K562 (cell line): ENCODE measurements around the gene NRXN3. TPM values are rescaled to one million over a fixed set of nuclear protein-coding genes. Genes with fewer than 3 reads are reported as not detected.

Experiments used
- ATAC-seq: fragments of 200-7000 bp; cut with Tn5 transposase; 3 replicates; pipeline ENCODE4 v1.9.1; 2020; ENCODE audit warnings: moderate library complexity
- BruUV-seq: library from RNA; stranded (reverse); fragments of 400-500 nt; replicated peaks from 2 replicates; lab custom pipeline; 2021; lab: Mats Ljungman, UMichigan
- CTCF ChIA-PET: fragments of 300-600 bp; formaldehyde crosslinking; extraction: SDS; loops from one replicate; lab custom pipeline; 2021; ENCODE audit warnings: low intra/inter-chr PET ratio; lab: Yijun Ruan, JAX
- POLR2A ChIA-PET: fragments of 300-600, 350-650 bp; sonication (Branson Sonifier 250); formaldehyde crosslinking; extraction: SDS; loops from one replicate; lab custom pipeline; 2021; ENCODE audit warnings: antibody characterized with exemption, inconsistent platforms; lab: Yijun Ruan, JAX
- DNase-seq, 4 experiments: peaks; one replicate each; pipeline versions ENCODE4 v3.0.0 to v3.0.0-alpha.2; 2011 to 2018; ENCODE audit warnings: low spot score in 3 of 4, mixed read lengths in 3 of 4; ENCODE audit errors: extremely low read depth in 1 of 4
- FAIRE-seq: peaks from 2 replicates; lab custom pipeline; 2011; peaks lifted over from hg19 to GRCh38; lab: Jason Lieb, UNC
- H2AFZ ChIP-seq: 2 replicates; pipeline ENCODE4 v1.6.0; 2011; ENCODE audit warnings: low read depth, low read length, control low read depth, inconsistent platforms
- H3K27ac ChIP-seq: fragments of 200-600 bp; 3 replicates; pipeline ENCODE4 v1.8.0; 2011; ENCODE audit warnings: low read depth, mild to moderate bottlenecking, control low read depth, inconsistent platforms, low read length, moderate library complexity, mixed read lengths; ENCODE audit errors: extremely low read depth
- H3K27me3 ChIP-seq, 2 experiments: fragments of 300-600 bp in 1 of 2; 2 replicates in 1 of 2; 3 replicates in 1 of 2; pipeline versions ENCODE4 v1.6.0 to v1.8.0; 2011; ENCODE audit warnings: inconsistent platforms in 2 of 2, low read length in 2 of 2, mild to moderate bottlenecking in 1 of 2, mixed read lengths in 1 of 2, moderate library complexity in 1 of 2; ENCODE audit not compliant: control insufficient read depth in 2 of 2, insufficient read depth in 2 of 2
- H3K36me3 ChIP-seq: fragments of 300-600 bp; 3 replicates; pipeline ENCODE4 v1.8.0; 2011; ENCODE audit warnings: mild to moderate bottlenecking, low read length, inconsistent platforms; ENCODE audit not compliant: control insufficient read depth, insufficient read depth
- H3K4me1 ChIP-seq, 2 experiments: fragments of 200-600 bp in 1 of 2; replicated peaks in 1 of 2; 2 replicates in 1 of 2; 3 replicates in 1 of 2; pipeline versions ENCODE4 v1.5.1 to v1.8.0; 2011; ENCODE audit warnings: inconsistent platforms in 2 of 2, low read length in 2 of 2, mild to moderate bottlenecking in 1 of 2, mixed read lengths in 1 of 2, moderate library complexity in 1 of 2; ENCODE audit not compliant: control insufficient read depth in 2 of 2, insufficient read depth in 2 of 2
- H3K4me2 ChIP-seq: 2 replicates; pipeline ENCODE4 v1.6.1; 2011; ENCODE audit warnings: low read length, control low read depth, inconsistent platforms, mixed read lengths; ENCODE audit not compliant: insufficient read depth
- H3K4me3 ChIP-seq: fragments of 200-600 bp; sonication (generic), shearing (Covaris generic); 2 replicates; pipeline ENCODE4 v1.5.1; 2016; ENCODE audit warnings: control low read depth, inconsistent platforms
- H3K79me2 ChIP-seq: fragments of 200-600 bp; 3 replicates; pipeline ENCODE4 v1.8.0; 2011; ENCODE audit warnings: low read length, inconsistent platforms; ENCODE audit not compliant: control insufficient read depth, insufficient read depth
- H3K9ac ChIP-seq, 2 experiments: 2 replicates each; pipeline versions ENCODE4 v1.6.0 to v1.6.1; 2011; ENCODE audit warnings: low read depth in 2 of 2, low read length in 2 of 2, control low read depth in 1 of 2, inconsistent platforms in 1 of 2, mild to moderate bottlenecking in 1 of 2, mixed read lengths in 1 of 2; ENCODE audit not compliant: insufficient read depth in 1 of 2
- H3K9me1 ChIP-seq: one replicate; pipeline ENCODE4 v1.6.0; 2011; ENCODE audit warnings: inconsistent platforms, mild to moderate bottlenecking, low read length, moderate library complexity; ENCODE audit not compliant: control insufficient read depth, insufficient read depth
- H3K9me3 ChIP-seq: replicated peaks from 2 replicates; pipeline ENCODE4 v1.5.1; 2011; ENCODE audit warnings: low read depth, low read length, inconsistent platforms; ENCODE audit not compliant: control insufficient read depth, insufficient read depth
- H4K20me1 ChIP-seq: replicated peaks from 2 replicates; pipeline ENCODE4 v1.6.1; 2011; ENCODE audit warnings: low read length, inconsistent platforms, mixed read lengths; ENCODE audit not compliant: control insufficient read depth, insufficient read depth
- COPS2 ChIP-seq: fragments of 450-650 bp; conservative IDR thresholded peaks from 2 replicates; pipeline ENCODE4 v1.6.1; 2016; ENCODE audit warnings: mild to moderate bottlenecking, moderate library complexity
- KLF13 ChIP-seq: fragments of 450-650 bp; IDR thresholded peaks from 2 replicates; pipeline ENCODE4 v1.6.1; 2016; ENCODE audit warnings: missing genetic modification characterization, low read depth, mild to moderate bottlenecking, missing compliant biosample characterization, moderate library complexity, borderline replicate concordance
- NCOR1 ChIP-seq: fragments of 450-650 bp; IDR thresholded peaks from 2 replicates; pipeline ENCODE4 v1.6.1; 2016; ENCODE audit warnings: mild to moderate bottlenecking, moderate library complexity
- SMARCC2 ChIP-seq: fragments of 450-650 bp; IDR thresholded peaks from 2 replicates; pipeline ENCODE4 v1.6.1; 2017; ENCODE audit warnings: antibody characterized with exemption, moderate library complexity, mild to moderate bottlenecking, low read depth
- TAF15 ChIP-seq: fragments of 200-400 bp; formaldehyde crosslinking; IDR thresholded peaks from 2 replicates; pipeline ENCODE4 v1.6.1; 2017; ENCODE audit warnings: mild to moderate bottlenecking, low read depth, low read length, moderate library complexity
- WGBS: fragments of 100-300 bp; shearing (Covaris generic); methylation state at CpG from one replicate; pipeline ENCODE4 v1.1.6; 2016; ENCODE audit warnings: low coverage, mixed read lengths; ENCODE audit not compliant: insufficient coverage; ENCODE audit errors: missing lambda C conversion rate; 5-methylcytosine and 5-hydroxymethylcytosine counted together
- in situ Hi-C: fragments of 300-500 bp; cut with MboI; formaldehyde crosslinking; loops from 4 replicates; pipeline ENCODE4 v1.15.0; 2018; ENCODE audit warnings: inconsistent platforms, mixed read lengths
- intact Hi-C: fragments of 100-400 bp; cut with micrococcal nuclease; formaldehyde crosslinking; loops from 2 replicates; pipeline ENCODE4 v1.14.2; 2022
- polyA plus RNA-seq, 8 experiments: library from polyadenylated mRNA; depleted of rRNA in 4 of 8; stranded (reverse) in 5 of 8; unstranded in 3 of 8; fragments of >200 nt; fragmentation: Nextera tagmentation in 2 of 8; fragmentation: Illumina TruSeq in 1 of 8; extraction: Ambion mirVana in 2 of 8; extraction: Trizol in 1 of 8; gene quantifications; 2 replicates each; pipeline versions ENCODE4 v1.2.1 to v1.2.3, GENCODE V29; 2011 to 2014; ENCODE audit warnings: inconsistent platforms in 1 of 8, missing spikeins in 1 of 8
- total RNA-seq, 7 experiments: library from RNA; depleted of rRNA in 6 of 7; stranded (reverse); fragments of >200 nt in 6 of 7; fragmentation: Illumina TruSeq in 2 of 7; extraction: Trizol in 2 of 7; gene quantifications; 2 replicates each; pipeline versions ENCODE4 v1.2.1 to v1.2.3, GENCODE V29; 2011 to 2021; ENCODE audit warnings: low replicate concordance in 1 of 7
- TF ChIP-seq, protein P1 (sequence below): fragments of 250-450 bp; sonication (Bioruptor Pico); IDR thresholded peaks from 2 replicates; pipeline ENCODE4 v1.4.0; 2020; ENCODE audit warnings: mild to moderate bottlenecking, moderate library complexity

Gene NRXN3
- total and polyA plus RNA-seq, 9 of the 15 experiments (the other 6 are each of a cell fraction or from before 2014, with no cell fraction given), result 0.09 TPM; not detected in 8

DNA sequence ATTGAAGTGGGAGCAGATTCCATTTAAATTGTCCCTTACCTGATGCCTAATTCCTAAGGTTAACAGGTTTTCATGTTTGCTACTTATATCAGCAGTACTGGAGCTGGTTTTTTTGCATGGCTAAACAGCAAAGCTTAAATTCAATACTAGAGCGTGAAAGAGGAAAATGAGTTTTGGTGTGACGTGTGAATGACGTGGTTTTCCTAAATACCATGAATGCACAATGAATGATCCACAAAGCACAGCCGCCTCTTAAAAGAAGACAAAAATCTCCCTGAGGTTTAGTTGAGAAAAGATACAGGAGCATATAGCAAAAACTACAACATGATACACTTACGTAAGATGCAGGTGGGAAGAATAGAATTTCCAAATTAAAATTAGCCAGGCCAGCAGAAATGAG lies 1310.0 kb downstream of the NRXN3 start (continued):
- TF ChIP-seq, protein P1, sequence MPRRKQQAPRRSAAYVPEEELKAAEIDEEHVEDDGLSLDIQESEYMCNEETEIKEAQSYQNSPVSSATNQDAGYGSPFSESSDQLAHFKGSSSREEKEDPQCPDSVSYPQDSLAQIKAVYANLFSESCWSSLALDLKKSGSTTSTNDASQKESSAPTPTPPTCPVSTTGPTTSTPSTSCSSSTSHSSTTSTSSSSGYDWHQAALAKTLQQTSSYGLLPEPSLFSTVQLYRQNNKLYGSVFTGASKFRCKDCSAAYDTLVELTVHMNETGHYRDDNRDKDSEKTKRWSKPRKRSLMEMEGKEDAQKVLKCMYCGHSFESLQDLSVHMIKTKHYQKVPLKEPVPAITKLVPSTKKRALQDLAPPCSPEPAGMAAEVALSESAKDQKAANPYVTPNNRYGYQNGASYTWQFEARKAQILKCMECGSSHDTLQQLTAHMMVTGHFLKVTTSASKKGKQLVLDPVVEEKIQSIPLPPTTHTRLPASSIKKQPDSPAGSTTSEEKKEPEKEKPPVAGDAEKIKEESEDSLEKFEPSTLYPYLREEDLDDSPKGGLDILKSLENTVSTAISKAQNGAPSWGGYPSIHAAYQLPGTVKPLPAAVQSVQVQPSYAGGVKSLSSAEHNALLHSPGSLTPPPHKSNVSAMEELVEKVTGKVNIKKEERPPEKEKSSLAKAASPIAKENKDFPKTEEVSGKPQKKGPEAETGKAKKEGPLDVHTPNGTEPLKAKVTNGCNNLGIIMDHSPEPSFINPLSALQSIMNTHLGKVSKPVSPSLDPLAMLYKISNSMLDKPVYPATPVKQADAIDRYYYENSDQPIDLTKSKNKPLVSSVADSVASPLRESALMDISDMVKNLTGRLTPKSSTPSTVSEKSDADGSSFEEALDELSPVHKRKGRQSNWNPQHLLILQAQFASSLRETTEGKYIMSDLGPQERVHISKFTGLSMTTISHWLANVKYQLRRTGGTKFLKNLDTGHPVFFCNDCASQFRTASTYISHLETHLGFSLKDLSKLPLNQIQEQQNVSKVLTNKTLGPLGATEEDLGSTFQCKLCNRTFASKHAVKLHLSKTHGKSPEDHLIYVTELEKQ (CRISPR knock-in tag), result no peak
- TF ChIP-seq NCOR1, result no peak
- no peak for TF ChIP-seq KLF13 (tag)
- TF ChIP-seq, all 486 proteins: peak for 0

DNA sequence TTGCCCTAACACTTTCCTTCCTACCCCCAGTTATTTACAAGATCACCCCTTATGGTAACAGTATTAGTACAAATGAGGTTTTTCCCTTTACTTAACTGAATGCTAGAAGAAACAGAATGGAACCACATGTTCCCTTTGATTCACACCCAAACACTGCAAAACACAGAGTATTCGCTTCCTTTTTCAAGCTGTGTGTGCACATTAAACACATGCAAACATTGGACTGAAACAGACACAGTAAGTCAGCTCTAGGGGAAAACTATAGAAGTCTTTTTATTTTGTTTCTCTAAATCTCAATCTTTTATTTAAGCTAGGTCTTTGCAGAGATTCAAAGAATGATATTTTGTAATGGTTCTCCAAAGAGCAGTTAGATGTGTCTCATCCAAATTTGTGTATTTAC lies 1312.7 kb downstream of the NRXN3 start:
- Histone ChIP-seq H3K27ac (no peak overlapping the region), H4K20me1 (no peaks in the 10 kb centered on the region), H3K9me1 (no peaks in the 10 kb centered on the region), H3K36me3 (no peaks in the 10 kb centered on the region), H3K9ac (no peak overlapping the region), H2AFZ (no peak overlapping the region), H3K4me3 (no peak overlapping the region), H3K79me2 (no peaks in the 10 kb centered on the region), H3K9me3 (no peaks in the 10 kb centered on the region; the same call in 1 of the 2 replicates), H3K4me1 (no peaks in the 10 kb centered on the region), H3K27me3 (no peaks in the 10 kb centered on the region), H3K4me2 (no peak overlapping the region)
- TF ChIP-seq COPS2 (no peak), TAF15 (no peak), SMARCC2 (no peak)
- POLR2A ChIA-PET, result no interaction called here
- in situ Hi-C loops (no loop called here), intact Hi-C loops (no loop called here)
- no TSS peak for BruUV-seq
- CTCF ChIA-PET, result no interaction called here
- no peak for DNase-seq
- FAIRE-seq, result no peak
- ATAC-seq, result no peak
- 0% methylated on average over 1 of the region's 1 CpG for WGBS
